ENCODE measurements around the gene SPIRE2.
A peak's percentile ranks its signal among the peaks of the same experiment; 100 is the strongest.
"Not testable (repeated sequence)": the region's sequence is repeated elsewhere in the genome, so short reads cannot be mapped to it uniquely, and the experiment has no call there.

SPIRE2 gene

DNA sequence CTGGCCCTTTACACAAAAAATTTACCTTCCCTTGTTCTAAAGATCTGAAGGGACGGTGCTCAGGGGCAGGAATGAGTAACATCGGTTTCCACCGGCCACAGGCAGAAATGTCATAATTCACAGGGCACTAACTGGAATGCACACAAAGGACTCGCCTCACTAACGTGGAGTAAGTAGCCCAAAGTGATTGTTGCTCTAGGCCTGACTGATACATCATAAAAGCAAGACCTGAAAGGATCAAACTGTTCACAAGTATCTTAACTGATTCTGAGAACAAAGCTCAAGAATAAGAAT is 36.2 kb downstream of the SPIRE2 start:
- H3K27me3 Mint-ChIP-seq, result no peaks in the 10 kb centered on the region
- no peak overlapping the region for H3K4me3 Mint-ChIP-seq
- ATAC-seq (peak; percentile 41), DNase-seq (no peak)
- H3K9me3 Mint-ChIP-seq, result peaks cover 0 to 8% of the 10 kb centered on the region in 2 donors
- H3K27ac Mint-ChIP-seq, result peak overlapping the region in 1 of 2 donors; percentile 62
- peaks cover 40% of the 10 kb centered on the region for H3K4me1 Mint-ChIP-seq

DNA sequence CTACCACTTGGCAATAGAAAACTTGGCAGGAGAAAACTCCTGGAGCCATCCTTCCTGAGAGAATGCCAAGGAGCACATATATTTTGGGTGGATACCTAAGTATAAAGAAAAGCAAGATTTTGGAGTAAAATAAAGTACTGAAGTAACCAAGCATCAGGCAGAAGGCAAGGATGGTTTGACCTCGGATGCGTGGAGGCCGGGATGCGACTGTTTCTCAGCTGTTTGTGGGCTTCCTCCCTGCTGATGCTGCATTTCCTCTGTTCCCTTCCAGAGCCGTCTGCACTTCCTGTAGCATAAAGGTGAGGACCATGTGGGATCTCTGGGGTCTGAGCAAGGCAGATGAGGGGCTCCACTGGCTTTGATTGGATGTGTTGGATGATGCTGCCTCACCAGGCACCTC is 39.6 kb downstream of the SPIRE2 start:
- H3K27ac Mint-ChIP-seq, result no peak overlapping the region
- H3K27me3 Mint-ChIP-seq, result no peaks in the 10 kb centered on the region
- H3K9me3 Mint-ChIP-seq, result peaks cover 0 to 8% of the 10 kb centered on the region in 2 donors
- ATAC-seq, result no peak
- no peak overlapping the region for H3K4me3 Mint-ChIP-seq
- H3K4me1 Mint-ChIP-seq, result peaks cover 35% of the 10 kb centered on the region
- DNase-seq, result no peak

DNA sequence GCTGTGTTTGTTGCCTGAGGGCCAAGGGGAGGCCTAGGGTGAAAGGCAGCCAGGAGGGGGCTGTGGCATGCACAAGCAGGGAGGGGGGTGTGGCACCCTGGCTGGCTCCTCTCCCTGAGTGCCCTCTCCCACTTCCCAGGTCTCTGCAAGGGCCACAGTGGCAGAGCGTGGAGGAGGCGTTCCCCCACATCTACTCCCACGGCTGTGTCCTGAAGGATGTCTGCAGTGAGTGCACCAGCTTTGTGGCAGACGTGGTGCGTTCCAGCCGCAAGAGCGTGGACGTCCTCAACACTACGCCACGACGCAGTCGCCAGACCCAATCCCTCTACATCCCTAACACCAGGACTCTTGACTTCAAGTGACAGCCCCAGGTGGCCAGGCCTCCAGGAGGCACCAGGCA is 41.6 kb downstream of the SPIRE2 start:
- peaks cover 0 to 8% of the 10 kb centered on the region in 2 donors for H3K9me3 Mint-ChIP-seq
- no peak overlapping the region for H3K4me3 Mint-ChIP-seq
- peaks cover 23% of the 10 kb centered on the region for H3K4me1 Mint-ChIP-seq
- no peak for ATAC-seq
- H3K27me3 Mint-ChIP-seq, result no peaks in the 10 kb centered on the region
- H3K27ac Mint-ChIP-seq, result no peak overlapping the region
- DNase-seq, result no peak

DNA sequence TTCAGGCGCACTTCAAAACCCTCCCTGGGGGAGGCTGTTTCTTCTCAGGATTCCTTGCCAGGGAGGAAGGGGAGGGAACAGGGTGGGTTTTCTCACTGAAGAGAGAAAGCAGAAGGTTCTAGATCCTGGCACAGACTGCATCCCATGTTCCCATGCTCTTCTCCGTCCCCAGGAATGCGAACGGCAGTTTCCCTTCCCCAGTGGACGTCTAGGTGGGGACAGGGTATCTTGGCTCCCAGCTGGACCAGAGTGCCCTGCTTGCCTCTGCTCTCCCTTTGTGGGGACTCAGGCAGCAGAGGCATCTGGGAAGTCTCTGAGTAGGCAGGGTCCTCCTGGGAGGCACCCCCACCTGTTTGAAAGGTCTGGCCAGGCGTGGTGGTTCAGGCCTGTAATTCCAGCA is 42.2 kb downstream of the SPIRE2 start:
- DNase-seq (no peak), ATAC-seq (no peak)
- H3K9me3 Mint-ChIP-seq, result peaks cover 5 to 14% of the 10 kb centered on the region in 2 donors
- no peak overlapping the region for H3K4me3 Mint-ChIP-seq
- H3K4me1 Mint-ChIP-seq, result peaks cover 27% of the 10 kb centered on the region
- H3K27ac Mint-ChIP-seq, result no peak overlapping the region
- no peaks in the 10 kb centered on the region for H3K27me3 Mint-ChIP-seq

DNA sequence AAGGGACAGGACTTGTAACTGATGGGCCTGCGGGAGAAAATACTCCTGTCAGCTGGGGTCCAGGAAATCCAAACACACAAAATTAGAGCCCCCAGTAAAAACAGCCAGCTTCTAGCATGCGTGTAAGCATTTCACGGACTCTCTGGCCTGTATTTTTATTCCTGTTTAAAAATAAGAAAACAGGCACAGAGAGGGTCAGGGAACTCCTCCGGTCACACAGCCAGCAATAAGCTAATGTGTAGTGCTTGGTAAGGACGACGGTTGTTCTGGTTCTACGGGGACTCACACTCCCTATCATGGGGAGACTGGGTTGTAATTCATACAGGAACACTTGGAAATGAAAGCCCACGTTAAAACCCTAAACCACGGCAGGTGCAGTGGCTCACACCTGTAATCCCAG is 43.6 kb downstream of the SPIRE2 start:
- peak overlapping the region; percentile 88 to 89 for H3K4me3 Mint-ChIP-seq
- H3K4me1 Mint-ChIP-seq, result peaks cover 27% of the 10 kb centered on the region
- H3K27ac Mint-ChIP-seq, result no peak overlapping the region
- H3K9me3 Mint-ChIP-seq, result peaks cover 5 to 15% of the 10 kb centered on the region in 2 donors
- no peaks in the 10 kb centered on the region for H3K27me3 Mint-ChIP-seq
- ATAC-seq (no peak), DNase-seq (no peak)

DNA sequence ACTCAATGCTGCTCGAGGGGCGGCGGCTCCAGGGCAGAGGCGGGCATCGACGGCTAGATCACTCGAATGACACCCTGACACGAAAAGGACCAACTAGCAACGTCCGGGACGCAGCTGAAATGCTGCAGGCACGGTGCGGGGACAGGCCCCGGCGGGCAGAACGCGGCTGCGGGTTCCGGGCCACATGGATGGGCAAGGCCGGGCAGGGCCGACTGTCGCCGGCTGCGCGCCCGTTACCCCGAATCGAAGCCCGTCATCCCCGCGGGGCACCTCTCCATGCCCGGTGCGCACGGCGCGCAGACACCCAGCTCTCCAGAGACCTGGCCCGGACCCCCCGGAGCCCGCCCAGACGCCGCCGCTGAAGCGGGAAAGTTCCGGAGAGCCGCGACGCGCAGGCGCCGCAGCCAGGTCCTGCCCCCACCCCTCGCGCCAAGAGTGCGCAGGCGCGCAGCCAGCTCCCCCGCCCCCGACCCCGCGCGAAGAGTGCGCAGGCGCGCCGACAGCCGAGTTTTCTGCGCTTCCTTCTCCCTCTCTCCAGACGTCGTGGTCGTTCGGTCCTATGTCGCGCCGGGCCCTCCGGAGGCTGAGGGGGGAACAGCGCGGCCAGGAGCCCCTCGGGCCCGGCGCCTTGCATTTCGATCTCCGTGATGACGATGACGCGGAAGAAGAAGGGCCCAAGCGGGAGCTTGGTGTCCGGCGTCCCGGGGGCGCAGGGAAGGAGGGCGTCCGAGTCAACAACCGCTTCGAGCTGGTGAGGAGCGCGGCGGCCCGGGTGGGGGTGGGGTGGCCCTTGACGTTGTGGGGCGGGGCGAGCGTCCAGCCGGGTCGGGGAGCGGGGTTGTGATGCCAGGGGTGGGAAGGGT is 45.1 kb downstream of the SPIRE2 start, which contains the start of gene TCF25:
TSS of gene TCF25 (plus strand) at position 484 of the 863 bp plus-strand sequence. CDS start at position 560, 76 bp downstream.
- Mint-ChIP-seq H3K27ac (peak within 1 kb of the TSS; percentile 97 to 99), H3K9me3 (peaks cover 5 to 7% of the 10 kb centered on the region in 2 donors), H3K27me3 (no peaks in the 10 kb centered on the region), H3K4me1 (peaks cover 27% of the 10 kb centered on the region), H3K4me3 (peak within 1 kb of the TSS; percentile 88 to 89)
- ATAC-seq, result peak; percentile 74
- DNase-seq, result peak; percentile 86

DNA sequence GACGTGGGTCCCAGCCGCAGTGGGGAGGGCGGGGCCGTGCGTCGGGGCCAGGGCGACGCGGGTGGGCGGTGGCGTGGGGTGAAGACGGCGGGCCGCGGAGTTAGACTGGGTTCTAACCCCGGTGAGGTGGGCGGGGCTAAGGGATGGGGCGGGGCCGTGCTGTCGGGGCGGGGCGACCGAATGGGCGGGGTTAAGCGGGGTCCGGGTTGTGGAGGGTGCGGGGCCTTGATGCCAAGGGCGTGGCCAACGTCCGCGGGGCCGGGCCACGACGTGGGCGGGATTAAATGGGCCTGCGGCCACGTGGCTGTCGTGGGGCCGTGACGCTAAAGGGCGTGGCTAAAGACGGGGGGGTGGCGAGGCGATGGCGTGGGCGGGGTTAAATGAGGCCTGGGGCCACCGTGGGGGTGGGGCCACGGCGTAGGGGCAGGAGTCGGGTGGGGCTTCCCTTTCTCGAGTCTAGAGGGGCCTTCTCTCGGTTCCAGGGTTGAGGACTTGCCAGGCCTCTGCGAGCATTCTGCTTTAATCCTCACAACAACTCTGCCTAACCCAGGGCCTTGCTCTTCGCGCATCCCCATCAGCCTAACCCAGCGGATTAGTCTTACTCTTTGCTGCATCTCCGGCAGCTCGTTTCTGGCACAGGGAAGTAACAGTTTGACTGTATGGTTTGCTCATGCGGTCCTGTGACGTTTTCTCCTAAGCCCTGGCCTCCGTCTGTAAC is 45.9 kb downstream of the SPIRE2 start:
- Mint-ChIP-seq H3K27ac (peak overlapping the region; percentile 95 to 99), H3K9me3 (peaks cover 5 to 7% of the 10 kb centered on the region in 2 donors)

DNA sequence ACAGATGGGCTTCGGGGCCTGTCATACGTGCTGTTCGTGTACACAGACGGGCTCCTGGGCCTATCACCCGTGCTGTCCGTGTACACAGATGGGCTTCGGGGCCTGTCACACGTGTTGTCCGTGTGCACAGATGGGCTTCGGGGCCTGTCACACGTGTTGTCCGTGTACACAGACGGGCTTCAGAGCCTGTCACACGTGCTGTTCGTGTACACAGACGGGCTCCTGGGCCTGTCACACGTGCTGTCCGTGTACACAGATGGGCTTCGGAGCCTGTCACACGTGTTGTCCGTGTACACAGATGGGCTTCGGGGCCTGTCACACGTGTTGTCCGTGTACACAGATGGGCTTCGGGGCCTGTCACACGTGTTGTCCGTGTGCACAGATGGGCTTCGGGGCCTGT is 50.8 kb downstream of the SPIRE2 start:
- not testable (repeated sequence) for H3K27me3 Mint-ChIP-seq, DNase-seq, ATAC-seq, H3K27ac Mint-ChIP-seq, H3K9me3 Mint-ChIP-seq, H3K4me3 Mint-ChIP-seq
- H3K4me1 Mint-ChIP-seq, result peaks cover 18% of the 10 kb centered on the region

More for the DNA sequence above, 45.9 kb downstream of the SPIRE2 start:
- ATAC-seq (peak; percentile 78), DNase-seq (peak; percentile 93 to 96)
- peaks cover 27% of the 10 kb centered on the region for H3K4me1 Mint-ChIP-seq
- peak overlapping the region; percentile 88 to 89 for H3K4me3 Mint-ChIP-seq
- no peaks in the 10 kb centered on the region for H3K27me3 Mint-ChIP-seq

DNA sequence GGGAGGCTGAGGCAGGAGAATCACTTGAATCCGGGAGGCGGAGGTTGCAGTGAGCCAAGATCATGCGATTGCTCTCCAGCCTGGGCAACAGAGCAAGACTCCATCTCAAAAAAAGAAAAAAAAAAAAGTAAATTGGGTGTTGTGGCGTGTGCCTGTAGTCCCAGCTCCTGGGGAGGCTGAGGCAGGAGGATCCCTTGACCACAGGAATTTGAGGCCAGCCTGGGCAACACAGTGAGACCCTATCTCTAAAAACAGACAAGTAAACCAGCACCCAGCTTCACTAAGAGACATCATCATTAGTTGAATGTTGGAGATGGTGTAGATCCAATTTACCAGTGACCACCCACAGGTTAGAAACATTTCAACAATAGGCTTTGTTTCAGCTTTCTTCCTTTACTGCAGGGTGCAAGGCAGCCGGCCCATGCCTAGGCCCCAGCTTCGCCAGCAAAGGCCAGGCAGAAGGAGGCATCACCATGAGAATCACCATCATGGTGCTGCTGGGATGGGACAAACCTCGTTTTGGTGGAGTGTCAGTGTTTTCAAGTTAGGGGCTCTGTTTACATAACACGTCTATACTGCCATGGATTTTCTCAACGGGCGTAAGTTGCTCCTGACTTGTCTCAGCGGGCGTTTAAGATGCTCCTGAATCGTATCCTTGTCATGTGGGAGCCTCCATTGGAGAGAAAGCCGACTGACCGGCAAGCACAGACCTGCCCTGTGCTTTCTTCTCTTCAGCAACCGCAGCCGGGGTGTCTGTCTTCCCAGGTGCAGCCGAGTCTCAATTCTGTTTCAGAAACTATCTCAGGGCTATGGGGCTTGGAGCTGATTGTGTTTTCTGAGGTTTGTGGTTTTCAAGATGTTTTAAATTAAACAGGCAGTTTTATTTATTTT is 52.4 kb downstream of the SPIRE2 start:
- no peak for DNase-seq
- ATAC-seq, result no peak
- Mint-ChIP-seq H3K4me3 (no peak overlapping the region), H3K9me3 (no peaks in the 10 kb centered on the region), H3K27me3 (no peaks in the 10 kb centered on the region), H3K4me1 (peaks cover 5% of the 10 kb centered on the region), H3K27ac (no peak overlapping the region)

DNA sequence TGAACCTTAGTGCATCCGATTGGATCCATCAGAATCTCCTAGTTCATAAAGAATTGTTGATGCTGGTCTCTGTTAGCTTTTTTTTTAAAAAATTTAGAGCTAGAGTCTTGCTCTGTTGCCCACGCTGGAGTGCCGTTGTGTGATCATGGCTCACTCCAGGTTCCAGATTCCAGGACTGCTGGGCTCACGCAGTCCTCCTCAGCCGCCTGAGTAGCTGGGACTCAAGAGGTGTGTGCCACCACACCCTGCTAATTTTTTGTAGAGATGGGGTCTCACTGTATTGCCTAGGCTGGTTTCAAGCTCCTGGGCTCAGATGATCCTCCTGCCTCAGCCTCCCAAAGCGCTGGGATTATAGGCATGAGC is 53.1 kb downstream of the SPIRE2 start:
- H3K27ac Mint-ChIP-seq, result no peak overlapping the region
- ATAC-seq, result no peak
- H3K4me1 Mint-ChIP-seq, result peaks cover 5% of the 10 kb centered on the region
- no peak overlapping the region for H3K4me3 Mint-ChIP-seq
- DNase-seq, result no peak
- no peaks in the 10 kb centered on the region for H3K27me3 Mint-ChIP-seq
- no peaks in the 10 kb centered on the region for H3K9me3 Mint-ChIP-seq

DNA sequence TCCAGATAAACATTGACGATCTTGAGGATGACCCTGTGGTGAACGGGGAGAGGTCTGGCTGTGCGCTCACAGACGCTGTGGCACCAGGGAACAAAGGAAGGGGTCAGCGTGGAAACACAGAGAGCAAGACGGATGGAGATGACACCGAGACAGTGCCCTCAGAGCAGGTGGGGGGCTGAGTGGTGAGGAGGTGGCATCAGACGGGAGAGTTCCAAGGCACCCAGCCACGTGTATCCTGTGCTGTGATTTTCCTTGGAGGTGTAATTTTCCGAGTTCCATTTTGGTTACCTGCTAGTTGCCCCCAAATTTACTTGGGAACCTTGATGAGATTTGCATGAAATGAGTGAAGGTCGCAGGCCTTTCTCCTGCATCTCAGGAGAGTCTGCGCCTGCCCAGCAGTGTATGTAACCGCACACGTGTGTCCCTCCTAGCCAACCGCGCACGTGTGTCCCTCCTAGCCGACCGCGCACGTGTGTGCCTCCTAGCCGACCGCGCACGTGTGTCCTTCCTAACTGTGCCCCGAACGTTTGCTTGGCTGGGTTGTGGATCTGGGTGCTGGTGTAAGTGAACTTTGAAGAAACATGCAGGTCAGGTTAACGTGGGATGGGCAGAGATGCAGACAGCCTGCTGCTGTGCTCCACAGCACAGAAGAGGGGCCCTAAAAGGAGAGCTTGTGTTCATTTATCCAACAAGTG is 55.2 kb downstream of the SPIRE2 start:
- no peak for ATAC-seq
- no peak for DNase-seq
- H3K4me1 Mint-ChIP-seq, result peaks cover 5% of the 10 kb centered on the region
- H3K27ac Mint-ChIP-seq, result peak overlapping the region in 1 of 2 donors; percentile 10
- H3K9me3 Mint-ChIP-seq, result no peaks in the 10 kb centered on the region
- no peak overlapping the region for H3K4me3 Mint-ChIP-seq
- H3K27me3 Mint-ChIP-seq, result no peaks in the 10 kb centered on the region

DNA sequence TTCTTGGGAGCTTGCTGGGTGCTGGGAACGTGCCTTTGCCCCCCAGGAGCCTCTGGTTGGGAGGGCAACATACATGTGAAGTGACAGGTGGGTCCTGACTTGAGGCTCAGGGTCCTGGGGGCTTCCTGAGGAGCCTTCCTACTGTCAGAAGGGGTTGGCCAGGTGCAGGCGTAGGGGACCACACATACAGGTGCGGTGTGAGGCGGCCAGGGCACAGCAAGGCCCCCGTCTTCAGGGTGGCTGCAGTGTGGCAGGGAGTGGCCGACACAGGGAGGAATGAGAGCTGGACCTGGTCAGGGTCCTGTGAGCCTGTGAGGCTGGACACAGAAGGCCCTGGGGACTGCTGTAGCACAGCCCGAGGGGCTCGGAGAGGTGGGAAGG is 55.8 kb downstream of the SPIRE2 start:
- Mint-ChIP-seq H3K27ac (no peak overlapping the region), H3K9me3 (no peaks in the 10 kb centered on the region), H3K27me3 (no peaks in the 10 kb centered on the region), H3K4me1 (peaks cover 5% of the 10 kb centered on the region), H3K4me3 (no peak overlapping the region)
- DNase-seq, result no peak
- ATAC-seq, result no peak

DNA sequence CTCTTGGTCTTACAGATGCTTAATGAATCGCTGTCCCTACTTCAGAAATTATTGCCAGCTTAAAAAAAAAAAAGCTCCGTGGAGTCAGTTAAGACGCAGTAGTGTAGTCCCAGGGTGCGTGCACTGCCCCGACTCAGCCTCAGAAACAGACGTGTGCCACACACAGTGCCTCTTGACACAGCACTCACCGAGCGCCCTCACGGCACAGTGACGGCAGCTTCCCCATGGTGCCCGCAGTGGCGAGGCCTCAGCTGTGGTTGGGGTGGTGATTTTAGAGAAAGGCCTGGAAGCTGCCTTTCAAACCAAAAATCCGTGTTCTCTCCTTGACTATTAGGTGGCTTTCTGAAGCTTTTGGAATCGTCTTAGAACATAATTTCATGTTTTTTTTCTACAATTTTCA is 59.0 kb downstream of the SPIRE2 start:
- no peaks in the 10 kb centered on the region for H3K9me3 Mint-ChIP-seq
- ATAC-seq (no peak), DNase-seq (no peak)
- H3K4me3 Mint-ChIP-seq, result no peak overlapping the region
- H3K27me3 Mint-ChIP-seq, result no peaks in the 10 kb centered on the region
- H3K4me1 Mint-ChIP-seq, result peaks cover 18% of the 10 kb centered on the region
- H3K27ac Mint-ChIP-seq, result no peak overlapping the region

DNA sequence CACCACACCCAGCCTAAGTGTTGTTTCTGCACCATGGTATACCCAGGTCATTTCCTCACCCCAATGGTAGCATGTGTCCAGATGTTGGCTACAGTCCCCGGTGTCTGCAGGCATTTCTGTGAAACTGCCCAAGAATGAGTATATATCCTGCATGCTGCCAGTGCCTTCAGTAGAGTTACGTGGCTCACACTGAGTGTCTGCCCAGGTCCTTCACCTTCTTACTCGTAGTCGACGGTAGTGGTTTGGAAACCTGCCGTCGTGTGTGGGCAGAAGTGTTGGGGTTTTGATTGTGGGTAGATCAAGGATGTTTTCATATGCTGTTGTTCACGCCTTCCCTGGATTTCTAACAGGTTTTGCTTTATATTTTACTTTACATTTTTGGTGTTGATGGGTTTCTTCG is 61.9 kb downstream of the SPIRE2 start:
- Mint-ChIP-seq H3K27me3 (no peaks in the 10 kb centered on the region), H3K27ac (peak overlapping the region; percentile 17 to 69), H3K4me1 (peaks cover 18% of the 10 kb centered on the region), H3K9me3 (no peaks in the 10 kb centered on the region), H3K4me3 (no peak overlapping the region)
- peak; percentile 46 to 57 for DNase-seq
- ATAC-seq, result peak; percentile 94
